Keratinocyte (primary cell): Measurements from ENCODE around the gene ANGPT4. TPM values are rescaled to one million over a fixed set of nuclear protein-coding genes. Genes with fewer than 3 reads are reported as not detected.
"Not testable (repeated sequence)": the region's sequence is repeated elsewhere in the genome, so short reads cannot be mapped to it uniquely, and the experiment has no call there.

ENCODE experiments used
- DNase-seq: peaks from one replicate; pipeline ENCODE4 v3.0.0-alpha.2; 2011; ENCODE audit warnings: low read depth, missing footprints, low spot score
- FAIRE-seq: peaks from 2 replicates; lab custom pipeline; 2011; peaks lifted over from hg19 to GRCh38; lab: Jason Lieb, UNC
- H2AFZ ChIP-seq: 2 replicates; pipeline ENCODE4 v1.6.0; 2012; ENCODE audit warnings: low read length, control low read depth, inconsistent platforms; ENCODE audit not compliant: control insufficient read depth
- H3K27ac ChIP-seq: 2 replicates; pipeline ENCODE4 v1.5.1; 2011; ENCODE audit warnings: low read length; ENCODE audit not compliant: control insufficient read depth, insufficient read depth
- H3K27me3 ChIP-seq: 3 replicates; pipeline ENCODE4 v1.6.0; 2011; ENCODE audit warnings: low read length; ENCODE audit not compliant: control insufficient read depth, insufficient read depth; ENCODE audit errors: extremely low read depth
- H3K36me3 ChIP-seq, 2 experiments: 2 replicates in 1 of 2; 3 replicates in 1 of 2; pipeline ENCODE4 v1.5.1; 2011; ENCODE audit warnings: low read length in 2 of 2, mild to moderate bottlenecking in 1 of 2; ENCODE audit not compliant: control insufficient read depth in 2 of 2, insufficient read depth in 2 of 2; ENCODE audit errors: extremely low read depth in 1 of 2
- H3K4me1 ChIP-seq: 3 replicates; pipeline ENCODE4 v1.5.1; 2011; ENCODE audit warnings: low read length; ENCODE audit not compliant: control insufficient read depth, insufficient read depth; ENCODE audit errors: extremely low read depth
- H3K4me2 ChIP-seq: 3 replicates; pipeline ENCODE4 v1.6.0; 2011; ENCODE audit warnings: low read depth, low read length; ENCODE audit not compliant: control insufficient read depth, insufficient read depth; ENCODE audit errors: extremely low read depth
- H3K4me3 ChIP-seq, 3 experiments: fragments of 200-600 bp in 1 of 3; sonication (generic) in 1 of 3; 2 replicates in 2 of 3; 3 replicates in 1 of 3; pipeline ENCODE4 v1.5.1; 2011 to 2016; ENCODE audit warnings: low read length in 3 of 3, mild to moderate bottlenecking in 3 of 3, control low read depth in 2 of 3, inconsistent platforms in 1 of 3, low read depth in 1 of 3, mixed read lengths in 1 of 3, mixed run types in 1 of 3, moderate library complexity in 1 of 3; ENCODE audit not compliant: control insufficient read depth in 2 of 3, insufficient read depth in 2 of 3; ENCODE audit errors: extremely low read depth in 1 of 3
- H3K79me2 ChIP-seq: 2 replicates; pipeline ENCODE4 v1.6.0; 2012; ENCODE audit warnings: low read length; ENCODE audit not compliant: control insufficient read depth, insufficient read depth
- H3K9ac ChIP-seq: 3 replicates; pipeline ENCODE4 v1.6.0; 2011; ENCODE audit warnings: low read length; ENCODE audit not compliant: control insufficient read depth, insufficient read depth; ENCODE audit errors: extremely low read depth
- H3K9me1 ChIP-seq: 3 replicates; pipeline ENCODE4 v1.6.0; 2011; ENCODE audit warnings: low read length; ENCODE audit not compliant: control insufficient read depth, insufficient read depth; ENCODE audit errors: extremely low read depth
- H3K9me3 ChIP-seq: 2 replicates; pipeline ENCODE4 v1.5.1; 2012; ENCODE audit warnings: low read depth, low read length; ENCODE audit not compliant: control insufficient read depth
- H4K20me1 ChIP-seq: 3 replicates; pipeline ENCODE4 v1.6.0; 2011; ENCODE audit warnings: low read length; ENCODE audit not compliant: control insufficient read depth, insufficient read depth; ENCODE audit errors: extremely low read depth
- EZH2 ChIP-seq: IDR thresholded peaks from one replicate; pipeline ENCODE4 v1.6.1; 2012; ENCODE audit warnings: inconsistent platforms, mild to moderate bottlenecking, low read length, moderate library complexity
- dilution Hi-C: fragments of 300-500 bp; cut with MboI; formaldehyde crosslinking; loops from one replicate; pipeline ENCODE4 v1.7.0; 2020; ENCODE audit warnings: low sequenced_read_pairs; ENCODE audit not compliant: extremely low pct_ligation_motif_present
- polyA plus RNA-seq, 5 experiments: library from polyadenylated mRNA; depleted of rRNA in 3 of 5; stranded (reverse) in 3 of 5; stranded (forward) in 1 of 5; unstranded in 1 of 5; fragments of >200 nt; gene quantifications; 1 replicate in 1 of 5; 2 replicates in 3 of 5; 3 replicates in 1 of 5; pipeline versions ENCODE4 v1.2.1 to v1.2.3, GENCODE V29; 2011 to 2012; ENCODE audit warnings: missing spikeins in 2 of 5, low read depth in 1 of 5, low replicate concordance in 1 of 5
- TF ChIP-seq, protein P1 (sequence below), 3 experiments: IDR thresholded peaks in 1 of 3; conservative IDR thresholded peaks in 1 of 3; optimal IDR thresholded peaks in 1 of 3; 2 replicates in 2 of 3; 3 replicates in 1 of 3; pipeline versions ENCODE3 to v1.5.1; 2011; ENCODE audit warnings: low read length in 3 of 3, mild to moderate bottlenecking in 3 of 3, moderate library complexity in 2 of 3, control low read depth in 1 of 3, inconsistent platforms in 1 of 3; ENCODE audit not compliant: insufficient read depth in 2 of 3; ENCODE audit errors: extremely low read depth in 1 of 3

The ANGPT4 gene
- polyA plus RNA-seq, 1 donor (not counting 4 experiments of a cell fraction or from before 2014, with no cell fraction given): not detected

DNA sequence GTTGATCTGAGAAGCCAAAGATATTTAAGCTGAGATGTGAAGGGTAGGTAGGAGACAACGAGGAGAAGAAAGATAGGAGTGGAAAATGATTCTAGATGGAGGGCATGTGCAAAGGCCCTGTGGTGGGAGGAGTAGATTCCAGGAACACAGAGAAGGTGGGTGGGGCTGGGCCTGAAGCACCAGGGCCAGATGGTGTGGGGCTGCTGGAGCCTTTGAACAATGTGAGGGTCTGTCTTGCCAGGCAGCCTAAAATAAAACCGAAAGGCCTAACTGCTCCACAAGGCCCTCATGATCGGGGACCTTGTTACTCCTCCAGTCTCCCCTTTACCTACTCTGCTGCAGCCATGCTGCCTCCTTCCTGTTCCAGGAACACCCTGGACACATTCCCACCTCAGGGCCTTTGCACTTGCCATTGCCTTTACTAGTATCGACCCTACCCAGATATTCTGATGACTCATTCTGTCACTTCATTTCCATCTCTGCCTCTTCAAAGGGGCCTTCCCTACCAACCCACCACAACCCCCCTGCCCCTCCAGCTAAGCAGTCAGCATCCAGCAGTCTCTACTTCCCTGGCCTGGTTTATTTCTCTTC, 62.6 kb downstream of the ANGPT4 start:
- FAIRE-seq: peak; percentile 61
- no peaks in the 10 kb centered on the region for H3K27me3 ChIP-seq
- no peak overlapping the region for H3K4me2 ChIP-seq
- H4K20me1 ChIP-seq: no peaks in the 10 kb centered on the region
- H3K9me1 ChIP-seq: no peaks in the 10 kb centered on the region
- no peak overlapping the region for H2AFZ ChIP-seq
- H3K9ac ChIP-seq: peak overlapping the region; percentile 19
- dilution Hi-C loops: no loop called here
- H3K9me3 ChIP-seq: no peaks in the 10 kb centered on the region
- H3K79me2 ChIP-seq: no peaks in the 10 kb centered on the region
- H3K27ac ChIP-seq: no peak overlapping the region
- TF ChIP-seq EZH2: no peak
- TF ChIP-seq, protein P1, sequence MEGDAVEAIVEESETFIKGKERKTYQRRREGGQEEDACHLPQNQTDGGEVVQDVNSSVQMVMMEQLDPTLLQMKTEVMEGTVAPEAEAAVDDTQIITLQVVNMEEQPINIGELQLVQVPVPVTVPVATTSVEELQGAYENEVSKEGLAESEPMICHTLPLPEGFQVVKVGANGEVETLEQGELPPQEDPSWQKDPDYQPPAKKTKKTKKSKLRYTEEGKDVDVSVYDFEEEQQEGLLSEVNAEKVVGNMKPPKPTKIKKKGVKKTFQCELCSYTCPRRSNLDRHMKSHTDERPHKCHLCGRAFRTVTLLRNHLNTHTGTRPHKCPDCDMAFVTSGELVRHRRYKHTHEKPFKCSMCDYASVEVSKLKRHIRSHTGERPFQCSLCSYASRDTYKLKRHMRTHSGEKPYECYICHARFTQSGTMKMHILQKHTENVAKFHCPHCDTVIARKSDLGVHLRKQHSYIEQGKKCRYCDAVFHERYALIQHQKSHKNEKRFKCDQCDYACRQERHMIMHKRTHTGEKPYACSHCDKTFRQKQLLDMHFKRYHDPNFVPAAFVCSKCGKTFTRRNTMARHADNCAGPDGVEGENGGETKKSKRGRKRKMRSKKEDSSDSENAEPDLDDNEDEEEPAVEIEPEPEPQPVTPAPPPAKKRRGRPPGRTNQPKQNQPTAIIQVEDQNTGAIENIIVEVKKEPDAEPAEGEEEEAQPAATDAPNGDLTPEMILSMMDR (optimal IDR thresholded peaks at IDR 0.05 in 1 of 3, IDR thresholded peaks at IDR 0.05 in 1 of 3, conservative IDR thresholded peaks at IDR 0.05 in 1 of 3; ENCODE audit: extremely low read depth in 1 of 3, insufficient read depth in 2 of 3, low read length in 3 of 3): no peak
- H3K4me3 ChIP-seq: no peak overlapping the region
- no peak for DNase-seq
- peaks cover 49% of the 10 kb centered on the region for H3K4me1 ChIP-seq
- H3K36me3 ChIP-seq: no peaks in the 10 kb centered on the region

DNA sequence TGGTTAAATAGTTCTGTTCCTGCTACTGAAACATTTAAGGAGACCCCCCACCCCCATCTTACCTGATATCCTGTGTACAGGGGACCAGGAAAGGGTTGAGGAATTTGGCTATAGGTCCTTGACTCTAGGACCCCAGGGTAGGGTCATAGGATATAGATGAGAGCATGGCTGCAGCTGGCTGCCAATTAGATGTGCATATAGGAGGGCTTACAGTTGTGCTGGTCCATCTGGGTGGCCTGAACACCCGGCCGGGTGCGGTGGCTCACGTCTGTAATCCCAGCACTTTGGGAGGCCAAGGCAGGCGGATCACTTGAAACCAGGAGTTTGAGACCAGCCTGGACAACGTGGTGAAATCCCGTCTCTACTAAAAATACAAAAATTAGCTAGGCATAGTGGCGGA, 67.4 kb downstream of the ANGPT4 start:
- H3K4me3 ChIP-seq, H3K27ac ChIP-seq, dilution Hi-C loops, FAIRE-seq, H2AFZ ChIP-seq, H3K9me3 ChIP-seq, H4K20me1 ChIP-seq, H3K4me2 ChIP-seq, H3K9me1 ChIP-seq, H3K9ac ChIP-seq, H3K27me3 ChIP-seq, DNase-seq: not testable (repeated sequence)
- H3K4me1 ChIP-seq: peaks cover 25% of the 10 kb centered on the region
- H3K79me2 ChIP-seq: peaks cover 29% of the 10 kb centered on the region
- peaks cover 12 to 15% of the 10 kb centered on the region in 2 experiments for H3K36me3 ChIP-seq

DNA sequence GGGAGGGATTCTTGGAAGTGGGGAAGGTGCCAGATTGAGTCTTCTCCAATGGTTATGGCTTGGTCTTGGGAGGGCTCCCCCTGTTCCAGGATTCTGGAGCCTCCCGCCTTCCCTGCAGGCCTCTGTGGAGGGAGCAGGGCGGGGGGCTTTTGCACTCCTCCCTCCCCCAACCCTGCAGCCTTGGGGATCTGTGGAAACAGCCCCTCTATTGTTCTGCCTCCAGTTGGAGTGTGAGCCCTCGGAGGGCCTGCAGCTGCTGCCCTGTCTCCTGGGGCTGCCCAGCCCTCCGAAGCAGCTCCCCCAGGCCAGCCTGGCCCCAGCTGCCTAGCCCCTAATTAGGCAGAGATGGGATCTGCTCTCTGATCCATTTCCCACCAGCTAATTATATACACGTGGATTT, 67.9 kb downstream of the ANGPT4 start:
- Histone ChIP-seq H3K9ac (no peak overlapping the region), H4K20me1 (peaks cover 7% of the 10 kb centered on the region), H2AFZ (no peak overlapping the region), H3K36me3 (peaks cover 12 to 15% of the 10 kb centered on the region in 2 experiments), H3K4me3 (no peak overlapping the region), H3K9me3 (no peaks in the 10 kb centered on the region), H3K27me3 (no peaks in the 10 kb centered on the region), H3K27ac (no peak overlapping the region), H3K9me1 (peaks cover 5% of the 10 kb centered on the region), H3K4me1 (peaks cover 29% of the 10 kb centered on the region), H3K79me2 (peaks cover 35% of the 10 kb centered on the region), H3K4me2 (no peak overlapping the region)
- dilution Hi-C loops: no loop called here
- DNase-seq (no peak), FAIRE-seq (no peak)
- TF ChIP-seq EZH2: no peak
- TF ChIP-seq, protein P1 (optimal IDR thresholded peaks at IDR 0.05 in 1 of 3, IDR thresholded peaks at IDR 0.05 in 1 of 3, conservative IDR thresholded peaks at IDR 0.05 in 1 of 3; ENCODE audit: extremely low read depth in 1 of 3, insufficient read depth in 2 of 3, low read length in 3 of 3): no peak
